ENCODE measurements around the gene TECTB.

Gene TECTB

GRCh38 chr10:112313234-112313633, 30.0 kb downstream of the TECTB start:
- DNase-seq, result no peak

- no peak for DNase-seq
Measured at GRCh38 chr10:112313911-112314310, 30.7 kb downstream of the TECTB start.

- DNase-seq, result peak; percentile 75
Measured at GRCh38 chr10:112314822-112315474, 31.7 kb downstream of the TECTB start.

DNA sequence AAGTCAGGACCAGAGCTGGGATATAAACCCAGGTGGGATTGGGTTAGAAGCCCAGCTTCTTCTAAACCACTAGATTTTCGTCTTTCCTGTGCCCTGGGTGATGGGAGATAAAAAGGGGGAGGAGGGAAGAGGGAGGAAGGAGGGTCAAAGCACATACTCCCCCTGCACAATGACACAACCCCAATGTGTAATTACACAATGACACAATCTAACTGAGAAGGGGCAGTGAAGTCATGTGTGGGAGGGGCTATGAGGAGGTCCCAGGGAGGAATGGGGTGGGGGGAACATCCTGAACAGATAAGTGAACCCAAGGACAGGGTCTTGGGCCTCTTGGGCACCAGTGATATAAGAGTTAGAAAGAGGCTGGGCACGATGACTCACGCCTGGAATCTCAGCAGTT, 44.5 kb downstream of the TECTB start:
- DNase-seq, result no peak

- DNase-seq, result no peak
Measured at GRCh38 chr10:112330162-112330561, 47.0 kb downstream of the TECTB start.

- DNase-seq, result no peak
Measured at GRCh38 chr10:112330607-112331160, 47.5 kb downstream of the TECTB start.

DNA sequence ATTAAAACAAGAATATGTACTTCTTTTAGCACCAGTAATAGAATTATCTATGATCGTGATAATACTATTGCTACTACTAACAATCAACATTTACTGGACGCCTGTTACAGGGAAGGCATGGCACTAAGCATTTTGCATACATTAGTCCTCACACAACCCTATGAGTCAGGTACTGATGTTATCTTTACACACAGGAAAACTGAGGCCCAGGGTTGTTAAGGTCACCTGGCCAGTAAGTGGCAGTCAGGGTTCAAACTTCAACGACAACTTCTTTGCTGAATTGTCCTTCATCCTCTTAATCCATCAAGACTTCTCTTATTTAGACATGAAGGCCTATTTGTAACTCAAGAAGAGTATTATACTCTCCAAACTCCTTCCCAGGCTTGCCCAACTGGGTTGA, 48.8 kb downstream of the TECTB start:
- no peak for DNase-seq

DNA sequence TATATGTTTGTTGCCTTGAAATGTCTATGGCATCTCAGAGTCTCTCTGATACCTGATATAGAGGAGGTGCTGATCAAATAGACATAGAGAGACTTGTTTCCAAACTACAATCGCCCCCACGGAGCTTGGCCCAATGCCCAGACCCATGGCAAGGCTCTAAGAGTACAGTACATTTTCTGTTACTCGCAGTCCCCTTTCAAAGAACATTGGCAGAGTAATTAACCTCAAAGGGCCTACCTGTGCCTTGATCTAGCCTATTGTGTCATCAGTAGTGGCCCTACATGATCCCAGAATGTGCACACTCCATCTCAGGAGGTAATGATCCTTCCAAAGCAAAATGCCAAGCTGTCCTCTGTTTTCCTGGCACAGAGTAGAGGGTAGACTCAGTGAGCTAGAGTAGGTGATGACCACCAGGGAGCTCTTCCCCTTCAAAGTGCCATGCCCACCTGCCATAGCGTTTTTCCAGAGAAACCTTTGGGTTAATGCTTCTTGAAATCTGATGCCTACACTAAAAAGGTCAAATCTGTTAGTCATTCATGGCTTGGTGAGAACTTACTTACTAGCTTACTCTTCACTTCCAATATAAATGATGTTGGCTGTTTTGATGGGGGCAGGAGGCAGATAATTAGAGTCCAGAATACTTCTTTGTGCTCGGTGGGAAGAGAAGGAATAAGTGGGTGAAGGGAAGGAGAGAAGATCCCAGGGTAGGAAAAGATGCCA, 49.5 kb downstream of the TECTB start:
- no peak for DNase-seq

DNA sequence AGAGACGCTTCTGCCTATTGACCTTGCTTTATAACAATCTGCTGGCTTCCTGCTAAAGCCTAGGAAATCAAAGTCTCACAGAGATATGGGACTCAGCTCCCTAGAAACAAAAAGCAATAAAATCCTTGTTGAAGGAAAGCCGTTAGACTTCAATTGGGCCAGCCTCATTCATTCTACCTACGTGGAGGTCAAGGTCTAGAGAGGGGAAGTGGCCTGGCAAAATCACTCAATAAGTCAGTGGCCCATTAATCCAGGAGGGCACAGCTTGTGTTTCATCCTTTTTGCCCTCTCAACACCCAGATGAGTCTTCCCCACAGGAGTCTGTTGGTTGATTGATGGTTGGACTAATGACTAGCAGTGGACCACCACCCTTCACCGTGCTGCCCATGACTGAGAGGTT, 50.3 kb downstream of the TECTB start:
- no peak for DNase-seq

DNA sequence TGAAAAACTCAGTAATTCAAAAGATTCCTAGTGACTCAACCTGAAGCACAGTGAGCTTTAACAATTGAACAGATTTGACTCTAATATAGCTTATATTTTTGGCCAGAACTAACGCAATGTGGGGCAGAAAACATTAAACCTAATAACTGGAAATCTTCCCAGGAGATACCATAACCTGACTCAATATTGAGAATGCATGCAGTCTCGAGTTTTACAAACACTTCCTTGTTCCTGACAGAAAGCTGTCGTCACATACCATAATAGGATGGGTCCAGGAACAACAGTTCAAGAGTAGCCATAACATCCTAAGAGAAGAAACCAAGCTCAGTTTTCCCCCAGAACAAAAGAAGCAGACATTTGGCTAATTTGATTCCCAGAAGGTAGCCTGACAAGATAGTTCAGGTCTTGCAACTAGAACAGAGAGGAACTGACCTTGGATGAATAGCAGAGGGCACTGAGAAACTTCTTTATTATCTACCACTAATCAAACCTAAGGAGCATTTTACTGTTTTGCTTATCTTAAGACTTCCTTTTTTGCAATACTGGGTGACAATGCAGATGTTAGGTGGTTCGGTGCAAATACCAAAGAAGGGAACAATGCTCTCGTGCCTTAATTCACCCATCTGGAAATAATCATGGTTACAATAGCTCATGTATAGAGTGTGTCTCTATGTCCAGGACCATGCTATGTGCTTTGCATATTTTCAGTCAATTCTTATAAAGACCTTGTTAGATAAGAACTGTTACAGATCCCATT, 52.1 kb downstream of the TECTB start:
- no peak for DNase-seq

- no peak for DNase-seq
Measured at GRCh38 chr10:112335868-112336265, 52.7 kb downstream of the TECTB start.

DNA sequence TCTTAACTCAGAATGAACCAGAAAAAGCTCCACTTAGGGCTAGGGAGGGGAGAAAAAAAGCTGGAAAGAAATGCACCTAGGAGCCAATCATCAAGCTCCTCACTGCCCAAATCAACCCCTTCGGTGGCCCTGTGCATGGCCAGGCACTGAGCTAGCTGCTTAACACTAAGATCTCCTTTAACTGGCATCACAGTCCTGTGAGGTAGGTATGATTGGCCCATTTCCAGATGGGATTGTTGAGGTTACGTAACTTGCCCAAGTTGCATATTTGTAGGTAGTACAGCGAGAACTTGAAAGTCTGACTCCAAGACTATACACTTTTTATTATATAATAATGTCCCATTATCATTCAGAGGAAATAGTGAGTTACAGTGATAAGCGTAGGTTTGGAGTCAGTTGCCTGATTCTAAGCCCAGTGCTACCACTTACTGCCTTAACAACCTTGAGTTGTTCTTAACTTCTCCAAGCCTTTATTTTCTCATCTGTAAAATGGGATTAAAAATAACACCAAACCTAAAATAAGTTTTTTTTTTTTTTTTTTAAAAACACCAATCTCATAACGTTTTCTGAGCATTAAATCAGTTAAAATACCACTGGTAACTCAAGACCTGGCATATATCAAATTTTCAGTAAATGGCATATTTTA, 53.5 kb downstream of the TECTB start:
- DNase-seq, result no peak

DNA sequence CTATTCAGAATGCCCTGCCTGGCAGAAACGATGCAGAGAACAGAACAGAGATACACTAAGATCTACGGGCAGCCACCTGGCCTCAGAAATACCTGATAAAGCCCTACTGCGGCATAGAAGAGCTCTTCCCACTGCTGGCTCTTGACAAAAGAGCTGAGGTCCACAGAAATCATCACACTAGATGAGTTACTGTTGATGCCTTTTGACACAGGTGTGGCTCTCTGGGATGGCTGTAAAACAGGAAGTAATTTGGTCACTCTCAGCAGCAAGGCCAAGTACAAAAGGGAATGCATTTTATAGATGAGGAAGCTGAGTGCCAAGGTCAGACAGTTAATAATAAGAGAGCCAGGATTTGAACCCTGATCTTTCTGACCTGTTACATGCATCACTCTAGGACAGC, 55.8 kb downstream of the TECTB start:
- no peak for DNase-seq

DNA sequence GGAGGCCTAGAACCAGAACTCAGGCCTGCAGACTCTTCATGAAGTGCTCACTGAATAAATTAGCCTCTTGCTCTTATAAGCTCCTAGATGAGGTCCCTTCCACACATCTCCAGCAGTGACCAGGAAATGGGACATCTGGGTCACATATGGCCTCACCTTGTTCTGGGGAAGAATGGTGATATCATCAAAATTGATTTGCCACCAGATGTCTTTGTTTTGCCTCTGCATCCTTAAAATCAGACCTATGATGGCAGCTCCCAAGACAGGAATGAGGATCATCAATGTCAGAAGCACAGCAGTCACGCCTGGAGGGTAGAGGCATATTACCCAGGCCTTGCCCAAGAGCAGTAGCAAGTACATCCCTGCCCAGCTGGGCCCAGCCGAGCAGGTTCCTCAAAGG, 57.4 kb downstream of the TECTB start:
- DNase-seq, result no peak

DNA sequence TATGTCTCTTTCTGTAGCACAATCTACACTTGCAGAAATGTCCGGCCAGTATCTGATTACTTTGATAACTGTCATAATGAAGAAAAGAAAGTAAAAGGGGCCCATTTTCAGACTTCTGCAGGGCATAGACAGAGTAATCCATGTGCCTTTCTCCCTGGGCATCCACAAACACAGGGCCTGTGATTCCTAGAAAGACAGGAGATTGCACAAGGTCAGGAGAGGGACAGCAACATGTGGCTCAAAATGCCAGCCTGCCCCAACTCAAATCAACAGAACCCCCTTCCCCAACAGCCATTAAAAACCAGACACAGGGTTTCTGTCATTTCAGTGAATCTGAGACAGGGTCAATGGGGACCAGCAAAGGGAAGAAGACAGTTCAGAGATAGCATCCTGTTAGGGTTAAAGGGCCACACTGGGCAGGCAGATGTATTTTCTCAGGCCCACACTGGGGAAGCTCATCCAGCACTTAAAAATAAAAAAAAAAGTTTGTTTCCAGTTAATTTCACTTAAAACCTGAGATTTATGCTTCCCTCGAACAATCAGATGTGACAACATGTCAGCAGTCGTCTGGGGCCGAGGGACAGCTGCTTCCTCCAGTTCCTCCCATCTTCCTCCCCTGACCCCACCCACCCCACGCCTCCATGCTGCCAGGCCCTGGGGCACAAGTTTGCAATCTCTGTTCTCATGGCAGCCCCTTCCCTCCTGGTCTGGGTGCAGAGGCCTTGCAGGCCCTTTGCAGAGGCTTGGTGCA, 60.0 kb downstream of the TECTB start:
- no peak for DNase-seq

DNA sequence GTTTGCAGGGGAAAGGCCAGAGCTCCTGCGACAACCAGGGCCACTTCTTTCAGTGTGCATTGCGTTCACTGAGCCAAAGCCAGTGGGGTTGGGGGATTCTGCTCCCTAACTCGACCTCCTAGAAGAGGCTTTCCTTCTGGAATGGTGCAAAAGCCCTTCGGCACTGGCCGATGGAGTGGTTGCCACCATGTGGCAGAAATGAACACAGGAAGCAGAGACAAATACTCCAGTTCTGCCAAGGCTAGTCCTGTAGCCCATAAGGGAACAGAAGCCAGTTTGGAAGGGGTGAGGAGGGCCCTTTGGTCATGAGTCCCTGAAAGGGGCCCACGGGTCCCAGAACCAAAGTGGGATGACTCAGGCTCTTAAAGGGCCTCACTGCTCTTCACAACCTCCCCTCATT, 61.1 kb downstream of the TECTB start:
- no peak for DNase-seq

DNA sequence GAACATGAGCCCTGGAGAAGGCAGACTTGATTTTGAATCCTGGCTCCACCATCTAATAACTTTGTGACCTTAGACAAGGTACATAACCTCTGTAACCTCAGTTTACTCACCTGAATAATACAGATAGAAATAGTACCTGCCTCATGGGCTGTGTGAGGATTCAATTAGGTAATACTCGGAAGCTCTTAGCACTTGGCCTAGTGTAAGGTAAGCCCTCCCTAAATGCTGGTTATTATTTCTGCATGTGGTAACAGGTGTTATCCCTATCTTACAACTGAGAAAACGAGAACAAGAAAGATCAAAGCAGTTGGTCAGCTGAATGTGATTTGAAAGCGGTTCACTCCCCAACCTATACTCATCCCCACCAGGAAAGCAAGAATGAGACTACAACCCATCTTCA, 62.0 kb downstream of the TECTB start:
- no peak for DNase-seq

DNA sequence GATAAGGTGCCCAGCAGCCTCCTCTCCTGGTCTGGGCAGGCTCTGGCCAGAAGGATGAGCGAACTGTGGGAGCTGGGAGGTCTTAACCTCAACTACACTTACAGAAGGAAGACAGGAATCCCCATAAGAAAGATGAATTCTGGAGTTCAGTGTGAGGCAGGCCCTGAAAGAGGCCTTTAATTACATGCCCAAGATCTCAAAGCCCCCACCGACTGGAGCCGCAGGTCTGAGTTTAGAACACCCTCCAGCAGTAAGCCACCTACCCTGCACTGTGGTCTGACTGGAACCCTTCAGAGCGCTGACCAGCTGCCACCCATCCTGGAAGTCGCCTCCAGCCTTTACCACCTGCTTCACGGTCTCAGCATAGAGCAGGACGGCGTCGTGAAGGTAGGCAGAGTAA, 62.5 kb downstream of the TECTB start:
- DNase-seq, result no peak

DNA sequence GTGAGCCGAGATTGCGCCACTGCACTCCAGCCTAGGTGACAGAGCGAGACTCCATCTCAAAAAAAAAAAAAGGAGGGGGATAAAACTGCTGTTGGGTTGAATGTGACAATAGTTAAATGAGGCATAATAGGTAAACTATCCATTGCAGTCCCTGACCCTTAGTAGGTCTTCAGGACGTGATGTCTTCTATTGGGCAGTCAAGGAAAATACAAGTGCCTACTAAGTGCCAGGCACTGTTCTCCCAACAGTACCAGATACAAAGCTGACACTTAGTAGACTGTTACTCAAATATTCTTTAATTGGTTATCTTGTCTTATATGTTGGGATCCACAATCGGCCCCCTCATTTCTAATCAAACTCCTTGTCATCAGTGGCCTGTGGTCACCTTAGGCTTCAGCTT, 63.6 kb downstream of the TECTB start:
- DNase-seq, result no peak

GRCh38 chr10:112347709-112348671, 64.8 kb downstream of the TECTB start:
- DNase-seq, result no peak

DNA sequence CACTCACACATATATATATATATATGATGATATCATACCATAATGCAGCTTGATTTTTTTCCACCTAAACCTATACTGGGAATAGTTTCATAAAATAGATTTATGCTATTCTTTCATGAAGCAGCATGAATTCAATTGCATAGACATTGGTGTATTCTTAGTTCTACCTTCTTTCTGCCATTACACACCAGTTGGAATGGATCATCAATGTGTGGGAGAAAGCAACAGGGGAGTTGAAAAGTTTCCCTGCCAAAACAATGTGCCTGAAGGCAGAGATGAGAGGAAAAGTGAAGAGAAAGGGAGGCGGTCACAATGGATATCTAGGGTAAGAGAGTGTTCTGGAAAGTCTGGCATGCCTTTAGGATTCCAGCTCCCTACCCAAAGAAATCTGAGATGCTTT, 65.6 kb downstream of the TECTB start:
- no peak for DNase-seq
